ENCODE measurements around the gene FAM120B.

GRCh38 chr6:170286934-170287265 is 19.7 kb upstream of the FAM120B start:
- TF ChIP-seq SMC3 (conservative IDR thresholded peaks at IDR 0.05; ENCODE audit: poor library complexity) = no peak
- TF ChIP-seq, protein P1, sequence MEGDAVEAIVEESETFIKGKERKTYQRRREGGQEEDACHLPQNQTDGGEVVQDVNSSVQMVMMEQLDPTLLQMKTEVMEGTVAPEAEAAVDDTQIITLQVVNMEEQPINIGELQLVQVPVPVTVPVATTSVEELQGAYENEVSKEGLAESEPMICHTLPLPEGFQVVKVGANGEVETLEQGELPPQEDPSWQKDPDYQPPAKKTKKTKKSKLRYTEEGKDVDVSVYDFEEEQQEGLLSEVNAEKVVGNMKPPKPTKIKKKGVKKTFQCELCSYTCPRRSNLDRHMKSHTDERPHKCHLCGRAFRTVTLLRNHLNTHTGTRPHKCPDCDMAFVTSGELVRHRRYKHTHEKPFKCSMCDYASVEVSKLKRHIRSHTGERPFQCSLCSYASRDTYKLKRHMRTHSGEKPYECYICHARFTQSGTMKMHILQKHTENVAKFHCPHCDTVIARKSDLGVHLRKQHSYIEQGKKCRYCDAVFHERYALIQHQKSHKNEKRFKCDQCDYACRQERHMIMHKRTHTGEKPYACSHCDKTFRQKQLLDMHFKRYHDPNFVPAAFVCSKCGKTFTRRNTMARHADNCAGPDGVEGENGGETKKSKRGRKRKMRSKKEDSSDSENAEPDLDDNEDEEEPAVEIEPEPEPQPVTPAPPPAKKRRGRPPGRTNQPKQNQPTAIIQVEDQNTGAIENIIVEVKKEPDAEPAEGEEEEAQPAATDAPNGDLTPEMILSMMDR (IDR thresholded peaks at IDR 0.05; ENCODE audit: poor library complexity, severe bottlenecking) = no peak
- no peak for TF ChIP-seq RAD21 (conservative IDR thresholded peaks at IDR 0.05)
- TF ChIP-seq POLR2AphosphoS5 (IDR thresholded peaks at IDR 0.05) = no peak
- TF ChIP-seq EZH2 (IDR thresholded peaks at IDR 0.05; ENCODE audit: borderline replicate concordance, insufficient read depth, low read length, poor library complexity, severe bottlenecking) = no peak
